DND-41 (cell line): ENCODE data around the gene H1-8.
"Not testable (repeated sequence)": the region's sequence is repeated elsewhere in the genome, so short reads cannot be mapped to it uniquely, and the experiment has no call there.

Experiments
- ATAC-seq: fragments of 200-7000 bp; cut with Tn5 transposase; 3 replicates; pipeline ENCODE4 v1.9.1; 2021; ENCODE audit warnings: low read depth; ENCODE audit not compliant: insufficient read depth
- DNase-seq: peaks from one replicate; pipeline ENCODE4 v3.0.0-alpha.2; 2020
- H2AFZ ChIP-seq: 2 replicates; pipeline ENCODE4 v1.6.0; 2012; ENCODE audit warnings: low read depth, low read length
- H3K27ac ChIP-seq: 2 replicates; pipeline ENCODE4 v1.5.1; 2012; ENCODE audit warnings: low read length, inconsistent platforms
- H3K27me3 ChIP-seq: fragments of 200-600 bp; sonication (generic); 2 replicates; pipeline ENCODE4 v1.6.0; 2012; ENCODE audit warnings: low read length, mild to moderate bottlenecking, inconsistent platforms; ENCODE audit not compliant: insufficient read depth, poor library complexity
- H3K36me3 ChIP-seq: 2 replicates; pipeline ENCODE4 v1.5.1; 2012; ENCODE audit warnings: low read length, inconsistent platforms; ENCODE audit not compliant: insufficient read depth
- H3K4me1 ChIP-seq: 2 replicates; pipeline ENCODE4 v1.5.1; 2012; ENCODE audit warnings: mild to moderate bottlenecking, low read length; ENCODE audit not compliant: insufficient read depth
- H3K4me2 ChIP-seq: 2 replicates; pipeline ENCODE4 v1.6.0; 2012; ENCODE audit warnings: mild to moderate bottlenecking, moderate library complexity, low read length, inconsistent platforms; ENCODE audit not compliant: insufficient read depth
- H3K4me3 ChIP-seq, 2 experiments: fragments of 200-600 bp in 1 of 2; shearing (Covaris generic) in 1 of 2; 2 replicates each; pipeline ENCODE4 v1.5.1; 2012 to 2016; ENCODE audit warnings: inconsistent platforms in 2 of 2, low read length in 2 of 2, mild to moderate bottlenecking in 2 of 2, low read depth in 1 of 2, moderate library complexity in 1 of 2
- H3K79me2 ChIP-seq: 2 replicates; pipeline ENCODE4 v1.6.0; 2012; ENCODE audit warnings: low read length, inconsistent platforms; ENCODE audit not compliant: insufficient read depth
- H3K9ac ChIP-seq: 2 replicates; pipeline ENCODE4 v1.6.0; 2012; ENCODE audit warnings: low read depth, mild to moderate bottlenecking, inconsistent platforms, low read length, moderate library complexity
- H3K9me3 ChIP-seq: 2 replicates; pipeline ENCODE4 v1.5.1; 2012; ENCODE audit warnings: low read length, moderate library complexity, mild to moderate bottlenecking, inconsistent platforms; ENCODE audit not compliant: insufficient read depth, severe bottlenecking
- H4K20me1 ChIP-seq: 2 replicates; pipeline ENCODE4 v1.6.0; 2012; ENCODE audit warnings: low read length; ENCODE audit not compliant: insufficient read depth
- CTCF ChIP-seq: IDR thresholded peaks from 2 replicates; pipeline ENCODE4 v1.5.1; 2012; ENCODE audit warnings: borderline replicate concordance, low read length, moderate library complexity, mild to moderate bottlenecking; ENCODE audit not compliant: poor library complexity, severe bottlenecking; ENCODE audit errors: extremely low read depth
- EZH2 ChIP-seq: IDR thresholded peaks from 3 replicates; pipeline ENCODE4 v1.6.1; 2012; ENCODE audit warnings: borderline replicate concordance, low read depth, mild to moderate bottlenecking, moderate library complexity, low read length, inconsistent platforms; ENCODE audit not compliant: severe bottlenecking

H1-8 gene

GRCh38 chr3:129499604-129500333 lies 43.2 kb upstream of the H1-8 start:
- not testable (repeated sequence) for ATAC-seq, H3K9ac ChIP-seq, DNase-seq, H4K20me1 ChIP-seq, H3K4me2 ChIP-seq, H3K79me2 ChIP-seq, H3K9me3 ChIP-seq, H2AFZ ChIP-seq, H3K27ac ChIP-seq, H3K4me1 ChIP-seq, H3K4me3 ChIP-seq, H3K27me3 ChIP-seq
- H3K36me3 ChIP-seq: peaks cover 49% of the 10 kb centered on the region

GRCh38 chr3:129500334-129500658 lies 42.7 kb upstream of the H1-8 start:
- Histone ChIP-seq H3K4me3 (no peak overlapping the region), H3K9ac (no peak overlapping the region), H4K20me1 (no peaks in the 10 kb centered on the region), H2AFZ (no peak overlapping the region), H3K27ac (no peak overlapping the region), H3K79me2 (no peaks in the 10 kb centered on the region), H3K9me3 (no peaks in the 10 kb centered on the region), H3K4me1 (no peaks in the 10 kb centered on the region), H3K4me2 (no peak overlapping the region), H3K36me3 (peaks cover 50% of the 10 kb centered on the region), H3K27me3 (no peaks in the 10 kb centered on the region)
- TF ChIP-seq CTCF: no peak
- no peak for TF ChIP-seq EZH2
- ATAC-seq: no peak
- DNase-seq: no peak

GRCh38 chr3:129501630-129502029 lies 41.3 kb upstream of the H1-8 start:
- Histone ChIP-seq H3K36me3 (peaks cover 56% of the 10 kb centered on the region), H3K4me3 (no peak overlapping the region), H3K4me1 (no peaks in the 10 kb centered on the region), H3K79me2 (no peaks in the 10 kb centered on the region), H3K9me3 (no peaks in the 10 kb centered on the region), H4K20me1 (no peaks in the 10 kb centered on the region), H2AFZ (no peak overlapping the region), H3K4me2 (no peak overlapping the region), H3K27ac (no peak overlapping the region), H3K27me3 (no peaks in the 10 kb centered on the region), H3K9ac (no peak overlapping the region)
- no peak for TF ChIP-seq CTCF
- TF ChIP-seq EZH2: no peak
- DNase-seq: no peak
- ATAC-seq: no peak

GRCh38 chr3:129502641-129503408 lies 40.1 kb upstream of the H1-8 start:
- no peak overlapping the region for H3K27ac ChIP-seq
- DNase-seq: no peak
- no peak overlapping the region for H3K9ac ChIP-seq
- ATAC-seq: no peak
- H3K4me2 ChIP-seq: no peak overlapping the region
- H4K20me1 ChIP-seq: no peaks in the 10 kb centered on the region
- H3K4me3 ChIP-seq: no peak overlapping the region
- no peaks in the 10 kb centered on the region for H3K79me2 ChIP-seq
- no peaks in the 10 kb centered on the region for H3K4me1 ChIP-seq
- peaks cover 65% of the 10 kb centered on the region for H3K36me3 ChIP-seq
- H3K27me3 ChIP-seq: no peaks in the 10 kb centered on the region
- H2AFZ ChIP-seq: no peak overlapping the region
- TF ChIP-seq CTCF: no peak
- TF ChIP-seq EZH2: no peak
- H3K9me3 ChIP-seq: no peaks in the 10 kb centered on the region
